GM12891 (cell line): ENCODE data around the gene CBFA2T3.

Experiments used
- POLR2A ChIP-seq: IDR thresholded peaks from 2 replicates; pipeline ENCODE4 v1.6.1; 2011; ENCODE audit warnings: low read depth, low read length, control low read depth
- POLR2AphosphoS5 ChIP-seq: IDR thresholded peaks from 2 replicates; pipeline ENCODE4 v1.6.1; 2011; ENCODE audit warnings: low read depth, low read length, control low read depth
- SPI1 ChIP-seq: IDR thresholded peaks from 2 replicates; pipeline ENCODE4 v1.6.1; 2011; ENCODE audit warnings: low read depth, low read length, control low read depth
- TAF1 ChIP-seq: IDR thresholded peaks from 2 replicates; pipeline ENCODE4 v1.6.1; 2011; ENCODE audit warnings: low read depth, low read length, control low read depth

DNA sequence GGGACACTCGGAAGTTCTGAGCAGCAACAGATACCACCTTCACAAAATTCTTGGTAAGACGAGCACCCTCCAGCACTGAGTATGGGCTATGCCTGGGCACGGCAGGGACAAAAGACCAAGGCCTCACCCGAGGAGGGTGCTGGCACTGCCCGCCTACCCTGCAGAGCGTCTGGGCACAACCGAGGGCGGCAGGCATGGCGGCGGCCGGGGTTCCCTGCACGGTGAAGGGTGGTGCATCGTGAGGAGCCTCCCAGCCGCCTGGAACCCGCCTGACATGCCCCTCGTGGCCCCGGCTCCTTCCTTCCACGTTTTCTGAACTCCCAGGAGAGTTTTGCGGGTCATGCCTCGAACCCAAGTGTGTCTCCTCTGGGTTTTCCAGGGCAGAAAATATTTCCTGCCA is 139.2 kb downstream of the CBFA2T3 start:
- TF ChIP-seq TAF1 (no peak), POLR2A (no peak), POLR2AphosphoS5 (no peak), SPI1 (no peak)
